ENCODE measurements around the gene AHR. TPM values are rescaled to one million over a fixed set of nuclear protein-coding genes. Genes with fewer than 3 reads are reported as not detected.
A peak's percentile ranks its signal among the peaks of the same experiment; 100 is the strongest.

The AHR gene
- total RNA-seq, 2 donors from 2014 or later = 5.6 to 6.0 TPM

- Mint-ChIP-seq H3K27me3 (ENCODE audit: insufficient read depth) (peaks cover 38% of the 10 kb centered on the region), H3K4me3 (no peak overlapping the region), H3K4me1 (peaks cover 10% of the 10 kb centered on the region), H3K36me3 (ENCODE audit: low read depth) (peaks cover 2% of the 10 kb centered on the region), H3K9me3 (peaks cover 2% of the 10 kb centered on the region), H3K27ac (no peak overlapping the region)
- no peak overlapping the region for H3K27ac ChIP-seq (ENCODE audit: low read depth, low read length)
- no peaks in the 10 kb centered on the region for H3K4me1 ChIP-seq (ENCODE audit: control insufficient read depth, insufficient read depth, low read length)
- no peaks in the 10 kb centered on the region for H3K9me3 ChIP-seq (ENCODE audit: control insufficient read depth, low read length)
- no peak overlapping the region for H3K9ac ChIP-seq (ENCODE audit: extremely low read depth, low read length, poor library complexity, severe bottlenecking)
- TF ChIP-seq CTCF (conservative IDR thresholded peaks at IDR 0.05) = no peak
- DNase-seq = no peak
- WGBS, 2 experiments (ENCODE audit: insufficient coverage in 1 of 2, insufficient read length in 1 of 2) = 88 to 93% methylated on average over 1 to 2 of the region's 2 CpGs
- H3K36me3 ChIP-seq (ENCODE audit: control insufficient read depth, insufficient read depth, low read length) = no peaks in the 10 kb centered on the region
- H3K4me3 ChIP-seq (ENCODE audit: low read length) = peak overlapping the region; percentile 72
- H3K27me3 ChIP-seq (ENCODE audit: control insufficient read depth, insufficient read depth, low read length, poor library complexity, severe bottlenecking) = peaks cover 31% of the 10 kb centered on the region
These were observed 1.2 kb upstream of the AHR start for GRCh38 chr7:17297243-17297642.

DNA sequence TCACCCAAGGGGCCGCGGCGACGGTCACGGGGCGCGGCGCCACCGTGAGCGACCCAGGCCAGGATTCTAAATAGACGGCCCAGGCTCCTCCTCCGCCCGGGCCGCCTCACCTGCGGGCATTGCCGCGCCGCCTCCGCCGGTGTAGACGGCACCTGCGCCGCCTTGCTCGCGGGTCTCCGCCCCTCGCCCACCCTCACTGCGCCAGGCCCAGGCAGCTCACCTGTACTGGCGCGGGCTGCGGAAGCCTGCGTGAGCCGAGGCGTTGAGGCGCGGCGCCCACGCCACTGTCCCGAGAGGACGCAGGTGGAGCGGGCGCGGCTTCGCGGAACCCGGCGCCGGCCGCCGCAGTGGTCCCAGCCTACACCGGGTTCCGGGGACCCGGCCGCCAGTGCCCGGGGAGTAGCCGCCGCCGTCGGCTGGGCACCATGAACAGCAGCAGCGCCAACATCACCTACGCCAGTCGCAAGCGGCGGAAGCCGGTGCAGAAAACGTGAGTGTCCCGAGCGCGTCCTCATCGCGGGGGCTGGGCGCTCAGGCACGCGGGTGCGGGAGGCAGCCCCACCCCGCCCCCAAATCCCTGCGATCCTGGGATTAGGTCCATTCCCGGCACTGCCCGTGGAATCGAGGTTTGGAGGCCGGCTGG lies 509 bp downstream of the AHR start:
- Histone ChIP-seq H3K27ac (ENCODE audit: low read depth, low read length) (no peak overlapping the region), H3K9me3 (ENCODE audit: control insufficient read depth, low read length) (no peaks in the 10 kb centered on the region), H3K36me3 (ENCODE audit: control insufficient read depth, insufficient read depth, low read length) (no peaks in the 10 kb centered on the region), H3K4me3 (ENCODE audit: low read length) (peak overlapping the region; percentile 81), H3K4me1 (ENCODE audit: control insufficient read depth, insufficient read depth, low read length) (no peaks in the 10 kb centered on the region), H3K27me3 (ENCODE audit: control insufficient read depth, insufficient read depth, low read length, poor library complexity, severe bottlenecking) (peaks cover 31% of the 10 kb centered on the region), H3K9ac (ENCODE audit: extremely low read depth, low read length, poor library complexity, severe bottlenecking) (peak overlapping the region; percentile 13)
- Mint-ChIP-seq H3K27ac (no peak overlapping the region), H3K27me3 (ENCODE audit: insufficient read depth) (peaks cover 34% of the 10 kb centered on the region), H3K9me3 (peaks cover 2% of the 10 kb centered on the region), H3K4me1 (peaks cover 10% of the 10 kb centered on the region), H3K4me3 (peak overlapping the region; percentile 62), H3K36me3 (ENCODE audit: low read depth) (peaks cover 2% of the 10 kb centered on the region)
- peak; percentile 86 for DNase-seq
- TF ChIP-seq CTCF (conservative IDR thresholded peaks at IDR 0.05) = no peak
- 0 to 10% methylated on average over 2 to 81 of the region's 81 CpGs for WGBS, 2 experiments (ENCODE audit: insufficient coverage in 1 of 2, insufficient read length in 1 of 2)

DNA sequence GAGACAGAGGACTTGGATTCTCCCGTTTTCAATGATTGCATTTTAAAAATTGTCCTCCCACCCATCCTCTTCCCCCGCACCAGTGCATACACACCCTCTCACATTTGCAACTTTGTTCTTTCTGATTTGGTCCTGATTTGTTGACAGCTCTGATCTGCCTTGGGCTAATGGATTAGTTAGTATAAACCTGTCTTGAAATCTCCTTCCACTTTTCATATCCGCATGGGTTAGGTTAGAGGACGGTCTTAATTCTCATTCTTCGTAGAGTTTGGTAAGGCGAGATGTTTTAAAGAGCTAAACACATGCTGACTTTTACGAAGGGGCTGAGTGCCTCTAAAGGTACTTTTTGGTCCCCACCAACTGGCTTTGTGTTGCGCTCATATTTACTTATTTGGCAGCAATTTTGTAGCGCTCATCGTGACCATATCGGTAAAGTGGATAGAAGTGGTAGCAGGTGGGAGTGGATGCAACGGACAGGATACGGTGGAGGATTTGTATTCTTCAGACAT lies 1.1 kb downstream of the AHR start:
- TF ChIP-seq CTCF (conservative IDR thresholded peaks at IDR 0.05) = no peak
- Histone ChIP-seq H3K9me3 (ENCODE audit: control insufficient read depth, low read length) (no peaks in the 10 kb centered on the region), H3K4me3 (ENCODE audit: low read length) (peak overlapping the region; percentile 81), H3K36me3 (ENCODE audit: control insufficient read depth, insufficient read depth, low read length) (no peaks in the 10 kb centered on the region), H3K9ac (ENCODE audit: extremely low read depth, low read length, poor library complexity, severe bottlenecking) (peak overlapping the region; percentile 13), H3K27ac (ENCODE audit: low read depth, low read length) (no peak overlapping the region), H3K4me1 (ENCODE audit: control insufficient read depth, insufficient read depth, low read length) (no peaks in the 10 kb centered on the region), H3K27me3 (ENCODE audit: control insufficient read depth, insufficient read depth, low read length, poor library complexity, severe bottlenecking) (peaks cover 31% of the 10 kb centered on the region)
- DNase-seq = peak; percentile 48
- Mint-ChIP-seq H3K4me3 (peak overlapping the region; percentile 62), H3K9me3 (peaks cover 2% of the 10 kb centered on the region), H3K36me3 (ENCODE audit: low read depth) (peaks cover 2% of the 10 kb centered on the region), H3K4me1 (peaks cover 10% of the 10 kb centered on the region), H3K27ac (no peak overlapping the region), H3K27me3 (ENCODE audit: insufficient read depth) (peaks cover 34% of the 10 kb centered on the region)
- 2 to 5% methylated on average over 6 to 13 of the region's 13 CpGs for WGBS, 2 experiments (ENCODE audit: insufficient coverage in 1 of 2, insufficient read length in 1 of 2)
